ENCODE data around the gene CNOT10.
"Not testable (repeated sequence)": the region's sequence is repeated elsewhere in the genome, so short reads cannot be mapped to it uniquely, and the experiment has no call there.

The CNOT10 gene

GRCh38 chr3:32698506-32698905, 13.5 kb downstream of the CNOT10 start:
- DNase-seq, result no peak

GRCh38 chr3:32699429-32699828, 14.4 kb downstream of the CNOT10 start:
- no peak for DNase-seq

GRCh38 chr3:32700244-32700643, 15.3 kb downstream of the CNOT10 start:
- DNase-seq, result no peak

- DNase-seq, result no peak
Measured at GRCh38 chr3:32703491-32703972, 18.5 kb downstream of the CNOT10 start.

GRCh38 chr3:32705232-32705631, 20.2 kb downstream of the CNOT10 start:
- DNase-seq, result no peak

GRCh38 chr3:32706348-32707025, 21.5 kb downstream of the CNOT10 start:
- DNase-seq, result no peak

- no peak for DNase-seq
Measured at GRCh38 chr3:32707026-32707370, 22.0 kb downstream of the CNOT10 start.

GRCh38 chr3:32708672-32709283, 23.8 kb downstream of the CNOT10 start:
- DNase-seq, result no peak

- DNase-seq, result no peak
Measured at GRCh38 chr3:32709346-32709745, 24.4 kb downstream of the CNOT10 start.

- DNase-seq, result no peak
Measured at GRCh38 chr3:32712506-32713055, 27.6 kb downstream of the CNOT10 start.

GRCh38 chr3:32713181-32713580, 28.2 kb downstream of the CNOT10 start:
- DNase-seq, result no peak

- DNase-seq, result no peak
Measured at GRCh38 chr3:32719335-32719734, 34.3 kb downstream of the CNOT10 start.

GRCh38 chr3:32719931-32720330, 34.9 kb downstream of the CNOT10 start:
- DNase-seq, result no peak

- DNase-seq, result no peak
Measured at GRCh38 chr3:32725721-32726120, 40.7 kb downstream of the CNOT10 start.

- DNase-seq, result no peak
Measured at GRCh38 chr3:32733631-32734229, 48.7 kb downstream of the CNOT10 start.

GRCh38 chr3:32734756-32735155, 49.8 kb downstream of the CNOT10 start:
- no peak for DNase-seq

- not testable (repeated sequence) for DNase-seq
Measured at GRCh38 chr3:32743470-32743869, 58.5 kb downstream of the CNOT10 start.

GRCh38 chr3:32743934-32744333, 58.9 kb downstream of the CNOT10 start:
- no peak for DNase-seq

GRCh38 chr3:32751377-32751776, 66.4 kb downstream of the CNOT10 start:
- no peak for DNase-seq

GRCh38 chr3:32755761-32756160, 70.8 kb downstream of the CNOT10 start:
- DNase-seq, result no peak

GRCh38 chr3:32757618-32758374, 72.8 kb downstream of the CNOT10 start:
- no peak for DNase-seq

- no peak for DNase-seq
Measured at GRCh38 chr3:32758375-32758753, 73.4 kb downstream of the CNOT10 start.

- DNase-seq, result no peak
Measured at GRCh38 chr3:32759342-32759741, 74.4 kb downstream of the CNOT10 start.
